GM12892 (cell line): ENCODE results near the gene HIP1R.

Experiments used
- DNase-seq: peaks from one replicate; pipeline ENCODE4 v3.0.0; 2011; ENCODE audit not compliant: insufficient read length
- FAIRE-seq: peaks from 2 replicates; lab custom pipeline; 2011; peaks lifted over from hg19 to GRCh38; lab: Jason Lieb, UNC
- POLR2A ChIP-seq: IDR thresholded peaks from 2 replicates; pipeline ENCODE4 v1.6.1; 2011; ENCODE audit warnings: low read depth, low read length, control low read depth
- POLR2AphosphoS5 ChIP-seq: IDR thresholded peaks from 2 replicates; pipeline ENCODE4 v1.6.1; 2011; ENCODE audit warnings: low read depth, low read length, control low read depth
- TAF1 ChIP-seq: IDR thresholded peaks from 2 replicates; pipeline ENCODE4 v1.6.1; 2011; ENCODE audit warnings: low read depth, mild to moderate bottlenecking, control low read depth, low read length, borderline replicate concordance

HIP1R gene

DNA sequence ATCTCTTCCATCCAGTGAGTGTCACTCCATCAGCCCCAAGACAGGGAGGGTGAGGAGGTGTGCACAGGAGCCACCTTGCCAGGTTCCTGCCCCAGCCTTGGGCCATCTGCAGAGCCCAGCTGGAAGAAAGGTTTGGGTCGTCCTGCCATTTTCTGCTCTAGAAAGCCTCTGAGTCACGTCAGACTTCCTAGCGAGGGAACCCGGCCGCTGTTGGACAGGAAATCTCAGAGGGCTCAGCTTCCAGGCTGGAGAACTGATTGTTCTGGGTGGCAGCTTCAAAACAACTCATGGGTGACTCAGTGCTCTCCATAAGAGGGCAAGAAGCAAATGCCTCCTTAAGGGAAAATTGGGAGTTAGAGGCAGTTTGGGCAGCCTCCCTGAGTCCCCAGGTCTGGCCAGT is 16.6 kb downstream of the HIP1R start:
- DNase-seq (no peak), FAIRE-seq (no peak)
- TF ChIP-seq TAF1 (no peak), POLR2A (no peak), POLR2AphosphoS5 (no peak)

DNA sequence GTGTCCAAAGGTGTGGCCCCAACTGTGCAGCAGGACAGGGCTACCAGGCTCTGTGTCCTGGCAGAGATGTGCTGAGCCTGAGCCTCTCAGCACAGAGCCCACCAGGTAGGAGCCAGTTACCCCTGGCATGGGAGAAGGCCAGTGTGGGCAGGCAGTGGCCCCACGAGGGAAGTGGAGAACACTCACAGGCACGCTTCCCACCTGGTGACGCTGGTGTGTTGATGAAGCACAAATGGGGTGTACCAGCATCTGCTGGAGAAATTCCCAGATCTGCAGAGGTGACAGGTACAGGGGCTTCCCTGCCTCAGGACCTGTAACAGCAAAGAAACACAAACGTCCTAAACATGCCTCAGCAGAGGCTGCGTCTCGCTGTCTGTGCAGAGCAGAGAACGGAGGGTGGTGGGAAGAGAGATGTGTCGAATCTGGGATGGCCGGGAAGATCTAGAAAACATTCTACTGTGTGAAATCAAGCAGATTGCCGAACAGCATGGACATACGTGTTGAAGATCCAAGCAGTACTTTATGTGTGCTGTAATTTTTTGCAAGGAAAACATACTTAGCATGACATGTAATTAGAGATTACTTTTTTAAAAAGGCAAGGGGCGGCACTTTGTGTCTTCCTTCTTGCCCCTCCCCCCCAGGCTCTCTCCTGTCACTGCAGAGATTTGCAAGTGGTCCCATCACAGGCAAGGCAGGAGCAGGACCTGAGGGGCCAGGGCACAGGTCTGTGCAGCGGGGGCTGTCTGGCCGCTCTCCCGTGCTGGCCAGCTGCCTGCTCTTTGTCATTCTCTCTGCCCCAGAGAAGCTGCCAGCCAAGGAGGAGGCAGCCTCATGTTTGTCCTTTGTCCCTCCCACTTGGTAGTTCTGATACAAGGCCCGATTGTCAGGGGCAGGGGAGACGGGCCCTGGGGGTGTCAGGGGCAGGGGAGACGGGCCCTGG is 17.3 kb downstream of the HIP1R start:
- TF ChIP-seq POLR2A (no peak), TAF1 (no peak), POLR2AphosphoS5 (no peak)
- DNase-seq (no peak), FAIRE-seq (no peak)

- TF ChIP-seq TAF1, result no peak
- no peak for TF ChIP-seq POLR2A
- TF ChIP-seq POLR2AphosphoS5, result no peak
- no peak for FAIRE-seq
- DNase-seq, result no peak
Measured at GRCh38 chr12:122853582-122854245, 18.5 kb downstream of the HIP1R start.

- TF ChIP-seq POLR2A (no peak), TAF1 (no peak), POLR2AphosphoS5 (no peak)
- DNase-seq (no peak), FAIRE-seq (no peak)
Measured at GRCh38 chr12:122854554-122854953, 19.3 kb downstream of the HIP1R start.

DNA sequence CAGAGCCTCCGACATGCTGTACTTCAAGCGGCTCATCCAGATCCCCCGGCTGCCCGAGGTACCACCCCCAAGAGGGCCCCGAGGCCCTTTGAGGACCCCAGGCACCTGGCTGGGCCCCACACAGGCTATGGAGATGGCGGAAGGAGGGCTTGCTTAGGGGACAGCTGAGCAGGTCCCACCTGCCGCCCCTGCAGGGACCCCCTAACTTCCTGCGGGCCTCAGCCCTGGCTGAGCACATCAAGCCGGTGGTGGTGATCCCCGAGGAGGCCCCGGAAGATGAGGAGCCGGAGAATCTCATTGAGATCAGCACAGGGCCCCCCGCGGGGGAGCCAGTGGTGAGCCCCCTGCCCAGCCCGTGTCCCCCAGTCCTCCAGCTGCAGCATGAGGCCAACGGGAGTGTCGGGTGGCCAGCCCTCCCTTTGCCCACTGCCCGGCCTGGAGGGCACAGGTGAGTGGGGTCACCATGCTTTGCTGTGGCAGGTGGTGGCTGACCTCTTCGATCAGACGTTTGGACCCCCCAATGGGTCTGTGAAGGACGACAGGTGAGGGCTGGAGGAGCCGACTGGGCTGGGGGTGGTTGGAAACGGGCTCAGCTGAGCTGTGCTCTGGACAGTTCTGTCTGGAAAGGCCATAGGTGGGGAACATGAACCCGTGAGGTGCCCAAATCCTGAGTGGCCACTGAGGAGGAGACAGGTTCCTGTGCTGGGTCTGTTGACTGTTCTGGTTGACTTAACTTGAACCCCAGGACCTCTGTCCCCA is 20.0 kb downstream of the HIP1R start:
- no peak for TF ChIP-seq TAF1
- no peak for TF ChIP-seq POLR2A
- TF ChIP-seq POLR2AphosphoS5, result no peak
- DNase-seq, result no peak
- FAIRE-seq, result no peak

- no peak for FAIRE-seq
- no peak for DNase-seq
- TF ChIP-seq TAF1 (no peak), POLR2A (no peak), POLR2AphosphoS5 (no peak)
Measured at GRCh38 chr12:122855928-122856831, 20.9 kb downstream of the HIP1R start.

DNA sequence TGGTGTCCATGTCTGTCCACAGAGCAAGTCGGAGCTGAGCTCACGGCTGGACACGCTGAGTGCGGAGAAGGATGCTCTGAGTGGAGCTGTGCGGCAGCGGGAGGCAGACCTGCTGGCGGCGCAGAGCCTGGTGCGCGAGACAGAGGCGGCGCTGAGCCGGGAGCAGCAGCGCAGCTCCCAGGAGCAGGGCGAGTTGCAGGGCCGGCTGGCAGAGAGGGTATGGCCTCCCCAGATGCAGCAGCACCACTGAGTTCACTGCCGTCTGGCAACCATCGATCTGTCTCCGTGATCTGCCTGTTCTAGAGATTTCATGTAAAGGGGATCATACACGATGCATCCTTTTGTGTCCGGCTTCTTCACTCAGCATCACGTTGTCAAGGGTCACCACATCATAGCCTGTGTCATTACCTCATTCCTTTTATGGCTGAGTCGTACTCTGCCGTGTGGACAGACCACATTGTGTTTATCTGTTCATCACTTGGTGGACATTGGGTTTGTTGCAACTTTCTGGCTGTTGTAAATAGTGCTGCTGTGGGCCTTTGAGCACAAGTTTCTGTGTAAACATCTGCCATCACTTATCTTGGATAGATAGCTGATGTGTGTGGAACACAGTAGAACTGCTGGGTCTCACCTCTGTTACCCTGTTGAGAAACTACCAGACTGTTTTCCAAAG is 21.9 kb downstream of the HIP1R start:
- TF ChIP-seq TAF1, result no peak
- TF ChIP-seq POLR2A, result no peak
- no peak for TF ChIP-seq POLR2AphosphoS5
- DNase-seq (no peak), FAIRE-seq (no peak)

DNA sequence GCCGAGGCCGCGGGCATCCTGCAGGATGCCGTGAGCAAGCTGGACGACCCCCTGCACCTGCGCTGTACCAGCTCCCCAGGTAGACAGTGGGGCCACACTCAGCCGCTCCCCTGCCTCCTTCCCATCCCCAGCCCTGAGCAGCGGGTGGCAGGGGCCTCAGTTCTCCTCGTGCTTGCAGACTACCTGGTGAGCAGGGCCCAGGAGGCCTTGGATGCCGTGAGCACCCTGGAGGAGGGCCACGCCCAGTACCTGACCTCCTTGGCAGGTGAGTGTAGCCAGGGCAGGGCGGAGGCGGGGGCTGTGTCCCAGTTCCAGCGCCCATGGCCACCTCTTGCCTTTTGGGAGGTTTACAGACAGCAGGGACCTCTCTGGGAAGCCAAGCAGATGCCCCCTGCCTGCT is 22.9 kb downstream of the HIP1R start:
- TF ChIP-seq TAF1 (no peak), POLR2AphosphoS5 (no peak), POLR2A (no peak)
- FAIRE-seq (no peak), DNase-seq (peak; percentile 10)

DNA sequence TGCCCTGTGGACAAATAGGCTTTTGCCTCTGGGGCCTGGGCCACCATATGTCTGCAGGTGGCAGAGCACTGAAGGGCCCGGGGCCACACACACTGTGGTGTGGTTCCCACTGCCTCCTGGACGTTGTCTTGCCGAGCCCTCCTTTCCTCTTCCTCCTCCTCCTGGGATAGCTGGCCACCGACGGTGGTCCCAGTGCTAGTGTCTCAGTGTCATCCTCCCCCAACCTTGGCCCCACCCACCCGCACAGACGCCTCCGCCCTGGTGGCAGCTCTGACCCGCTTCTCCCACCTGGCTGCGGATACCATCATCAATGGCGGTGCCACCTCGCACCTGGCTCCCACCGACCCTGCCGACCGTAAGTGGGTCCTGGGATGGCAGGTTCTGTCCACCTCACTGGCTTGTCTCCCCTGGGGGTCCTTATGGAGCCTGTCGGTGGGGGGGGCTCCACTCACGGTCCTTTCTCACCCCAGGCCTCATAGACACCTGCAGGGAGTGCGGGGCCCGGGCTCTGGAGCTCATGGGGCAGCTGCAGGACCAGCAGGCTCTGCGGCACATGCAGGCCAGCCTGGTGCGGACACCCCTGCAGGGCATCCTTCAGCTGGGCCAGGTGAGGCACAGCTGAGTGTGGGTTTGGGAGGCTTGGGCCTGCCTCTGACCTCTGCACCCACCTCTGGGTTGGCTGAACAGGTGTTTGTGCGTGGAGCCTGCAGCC is 23.5 kb downstream of the HIP1R start:
- DNase-seq (no peak), FAIRE-seq (no peak)
- TF ChIP-seq TAF1, result no peak
- TF ChIP-seq POLR2AphosphoS5, result no peak
- TF ChIP-seq POLR2A, result no peak
